ENCODE measurements around the gene GBF1. TPM values are rescaled to one million over a fixed set of nuclear protein-coding genes. Genes with fewer than 3 reads are reported as not detected.

Gene GBF1
- polyA plus RNA-seq, 1 experiment, result 31.9 TPM

DNA sequence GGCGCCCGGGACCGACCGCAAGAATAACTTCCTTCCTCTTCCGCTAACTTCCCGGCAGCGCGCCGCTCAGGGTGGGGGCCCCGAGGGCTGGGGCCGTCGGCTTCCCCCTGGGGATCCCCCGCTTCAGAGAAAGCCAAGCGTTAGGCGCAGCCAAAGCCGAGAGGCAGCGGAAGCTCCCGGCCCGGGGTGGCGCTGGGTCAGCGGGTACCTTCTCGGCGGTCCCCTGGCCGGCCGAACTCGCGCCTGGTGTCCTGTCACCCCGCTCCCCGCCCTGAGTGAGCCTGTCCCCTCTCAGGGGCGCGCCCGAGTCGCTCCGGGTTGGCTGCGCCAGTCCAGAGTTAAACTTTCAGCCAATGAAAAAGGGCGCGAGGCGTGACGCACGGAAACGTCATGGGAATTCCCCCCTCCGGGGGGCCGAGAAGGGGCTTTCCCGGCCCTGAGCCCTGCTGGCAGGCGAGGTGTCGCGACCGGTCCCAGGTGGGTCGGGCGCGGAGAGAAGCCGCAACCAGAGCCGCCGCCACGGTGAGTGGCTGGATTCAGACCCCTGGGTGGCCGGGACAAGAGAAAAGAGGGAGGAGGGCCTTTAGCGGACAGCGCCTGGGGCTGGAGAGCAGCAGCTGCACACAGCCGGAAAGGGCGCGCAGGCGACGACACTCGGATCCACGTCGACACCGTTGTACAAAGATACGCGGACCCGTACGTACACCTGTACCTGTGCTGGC, 148.9 kb downstream of the GBF1 start:
- Histone ChIP-seq H3K27me3 (ENCODE audit: control insufficient read depth, insufficient read depth, low read length) (peaks cover 3% of the 10 kb centered on the region), H3K9me3 (ENCODE audit: control insufficient read depth, insufficient read depth, low read length) (no peaks in the 10 kb centered on the region; the same call in 1 of the 2 replicates), H3K4me3 (ENCODE audit: low read depth, low read length) (peak overlapping the region; percentile 82), H3K27ac (ENCODE audit: low read depth, low read length) (peak overlapping the region; percentile 99)
- DNase-seq (ENCODE audit: low read depth, low spot score), result peak; percentile 82
- CTCF ChIA-PET, result interaction anchor here (0.6 to 3.3 kb wide), 27 partner anchors 8 to 234 kb away, joined by 3 to 28 read pairs (median 5); partner anchors contain the start of genes ELOVL3 and FBXL15
- TF ChIP-seq, protein P1, sequence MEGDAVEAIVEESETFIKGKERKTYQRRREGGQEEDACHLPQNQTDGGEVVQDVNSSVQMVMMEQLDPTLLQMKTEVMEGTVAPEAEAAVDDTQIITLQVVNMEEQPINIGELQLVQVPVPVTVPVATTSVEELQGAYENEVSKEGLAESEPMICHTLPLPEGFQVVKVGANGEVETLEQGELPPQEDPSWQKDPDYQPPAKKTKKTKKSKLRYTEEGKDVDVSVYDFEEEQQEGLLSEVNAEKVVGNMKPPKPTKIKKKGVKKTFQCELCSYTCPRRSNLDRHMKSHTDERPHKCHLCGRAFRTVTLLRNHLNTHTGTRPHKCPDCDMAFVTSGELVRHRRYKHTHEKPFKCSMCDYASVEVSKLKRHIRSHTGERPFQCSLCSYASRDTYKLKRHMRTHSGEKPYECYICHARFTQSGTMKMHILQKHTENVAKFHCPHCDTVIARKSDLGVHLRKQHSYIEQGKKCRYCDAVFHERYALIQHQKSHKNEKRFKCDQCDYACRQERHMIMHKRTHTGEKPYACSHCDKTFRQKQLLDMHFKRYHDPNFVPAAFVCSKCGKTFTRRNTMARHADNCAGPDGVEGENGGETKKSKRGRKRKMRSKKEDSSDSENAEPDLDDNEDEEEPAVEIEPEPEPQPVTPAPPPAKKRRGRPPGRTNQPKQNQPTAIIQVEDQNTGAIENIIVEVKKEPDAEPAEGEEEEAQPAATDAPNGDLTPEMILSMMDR (IDR thresholded peaks at IDR 0.05; ENCODE audit: low read depth, low read length), result no peak
- POLR2A ChIA-PET, result interaction anchor here (0.7 to 1.0 kb wide), 2 partner anchors 82 to 164 kb away, joined by 3 read pairs; no protein-coding TSS in a partner anchor

DNA sequence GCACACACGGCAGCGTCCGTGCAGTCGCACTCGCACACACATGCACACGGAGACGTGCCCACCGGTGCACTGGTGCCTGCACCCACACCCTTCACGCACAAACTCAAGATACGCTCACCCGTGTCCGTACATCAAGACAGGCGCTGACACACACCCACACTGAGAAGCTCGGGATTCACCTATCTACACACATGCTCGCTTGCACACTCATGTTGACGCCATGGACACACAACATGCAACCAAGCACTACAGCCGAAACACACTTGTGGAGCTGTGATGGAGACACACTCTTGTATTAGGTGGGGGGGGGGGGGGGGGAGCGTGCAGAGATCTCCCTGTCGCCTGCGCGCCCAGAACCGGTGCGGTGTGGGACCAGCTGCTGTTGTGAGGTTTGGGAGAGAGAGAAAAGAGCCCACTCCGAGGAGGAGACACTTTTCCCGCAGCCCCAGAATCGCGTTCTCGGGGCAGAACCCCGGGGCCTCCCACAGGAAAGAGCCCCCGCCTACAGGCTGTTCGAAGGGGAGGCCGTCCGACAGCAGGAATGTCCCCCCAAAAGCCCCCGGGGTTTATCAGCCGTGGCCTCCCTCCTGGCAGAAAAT, 149.6 kb downstream of the GBF1 start:
- no peak for DNase-seq (ENCODE audit: low read depth, low spot score)
- H3K27me3 ChIP-seq (ENCODE audit: control insufficient read depth, insufficient read depth, low read length), result peaks cover 3% of the 10 kb centered on the region
- TF ChIP-seq, protein P1 (IDR thresholded peaks at IDR 0.05; ENCODE audit: low read depth, low read length), result no peak
- CTCF ChIA-PET, result interaction anchor here (0.6 to 3.3 kb wide), 5 partner anchors 9 to 272 kb away, joined by 3 to 15 read pairs (median 4); no protein-coding TSS in a partner anchor
- peak overlapping the region; percentile 82 for H3K4me3 ChIP-seq (ENCODE audit: low read depth, low read length)
- H3K9me3 ChIP-seq (ENCODE audit: control insufficient read depth, insufficient read depth, low read length), result no peaks in the 10 kb centered on the region; the same call in 1 of the 2 replicates
- POLR2A ChIA-PET, result interaction anchor here (1.7 kb wide), 1 partner anchor 9 kb away, joined by 4 read pairs; no protein-coding TSS in a partner anchor
- peak overlapping the region; percentile 99 for H3K27ac ChIP-seq (ENCODE audit: low read depth, low read length)

DNA sequence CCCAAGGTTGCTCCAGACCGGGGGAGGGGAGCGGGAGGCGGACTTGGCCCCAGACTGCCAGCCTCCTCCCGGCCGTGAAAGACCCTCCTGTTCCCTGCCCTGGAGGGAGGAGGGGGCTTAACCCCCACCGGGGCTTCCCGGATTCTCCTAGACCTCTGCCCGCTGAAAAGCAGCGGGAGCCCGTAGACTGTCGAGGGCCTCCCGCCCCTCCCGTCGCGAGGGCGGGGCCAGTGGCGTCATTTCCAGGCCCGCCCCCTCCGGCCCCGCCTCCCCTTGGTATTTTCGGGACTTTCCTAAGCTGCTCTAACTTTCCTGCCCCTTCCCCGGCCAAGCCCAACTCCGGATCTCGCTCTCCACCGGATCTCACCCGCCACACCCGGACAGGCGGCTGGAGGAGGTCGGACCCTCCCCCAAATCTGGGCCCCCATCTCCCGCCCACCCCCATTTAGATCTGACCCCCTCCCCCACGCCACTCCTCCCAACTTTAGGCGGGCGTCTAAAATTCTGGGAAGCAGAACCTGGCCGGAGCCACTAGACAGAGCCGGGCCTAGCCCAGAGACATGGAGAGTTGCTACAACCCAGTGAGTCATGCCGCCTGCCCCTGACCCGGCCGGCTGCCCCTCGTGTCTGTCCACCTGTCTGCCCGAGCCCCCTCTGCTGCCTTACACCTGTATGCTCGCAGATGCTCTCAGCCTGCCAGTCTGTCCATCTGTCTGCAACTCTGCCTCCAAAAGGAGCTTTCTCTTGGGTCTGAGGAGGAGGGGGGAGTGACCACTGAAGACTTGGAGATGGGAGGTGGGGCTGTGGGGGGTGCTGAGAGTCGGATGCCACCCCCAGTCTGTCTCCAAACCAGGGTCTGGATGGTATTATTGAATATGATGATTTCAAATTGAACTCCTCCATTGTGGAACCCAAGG, 150.3 kb downstream of the GBF1 start, which contains the start of gene NFKB2:
Gene NFKB2 (plus strand): TSS at position 306 of the 917 bp plus-strand sequence. CDS start 255 bp downstream, at position 561.
- TF ChIP-seq, protein P1 (IDR thresholded peaks at IDR 0.05; ENCODE audit: low read depth, low read length), result no peak
- Histone ChIP-seq H3K9me3 (ENCODE audit: control insufficient read depth, insufficient read depth, low read length) (no peaks in the 10 kb centered on the region; the same call in 1 of the 2 replicates), H3K4me3 (ENCODE audit: low read depth, low read length) (peak within 1 kb of the TSS; percentile 82), H3K27me3 (ENCODE audit: control insufficient read depth, insufficient read depth, low read length) (no peaks in the 10 kb centered on the region), H3K27ac (ENCODE audit: low read depth, low read length) (peak within 1 kb of the TSS; percentile 99)
- ChIA-PET POLR2A (interaction anchor here (1.1 to 1.7 kb wide), 2 partner anchors 10 to 11 kb away, joined by 3 to 4 read pairs; no protein-coding TSS in a partner anchor), CTCF (interaction anchor here (0.6 to 3.3 kb wide), 7 partner anchors 8 to 272 kb away, joined by 3 to 15 read pairs (median 3); no protein-coding TSS in a partner anchor)
- DNase-seq (ENCODE audit: low read depth, low spot score), result peak; percentile 61

DNA sequence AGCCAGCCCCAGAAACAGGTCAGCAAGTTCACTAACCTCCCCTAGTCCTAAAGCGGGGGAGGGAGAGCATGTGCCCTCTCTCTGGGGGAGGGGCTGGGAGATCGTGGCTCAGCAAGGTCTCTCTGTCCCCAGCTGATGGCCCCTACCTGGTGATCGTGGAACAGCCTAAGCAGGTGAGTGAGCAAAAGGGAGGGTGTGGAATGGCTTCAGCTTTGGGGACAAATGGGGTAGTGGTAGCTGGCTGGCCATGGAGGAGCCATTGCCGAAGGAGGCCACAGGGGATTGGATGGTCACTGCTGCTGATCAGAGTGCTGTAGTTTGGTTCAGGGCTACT, 151.0 kb downstream of the GBF1 start:
- POLR2A ChIA-PET, result interaction anchor here (1.1 to 1.7 kb wide), 2 partner anchors 11 kb away, joined by 3 to 4 read pairs; no protein-coding TSS in a partner anchor

More for the DNA sequence above, 151.0 kb downstream of the GBF1 start:
- H3K27me3 ChIP-seq (ENCODE audit: control insufficient read depth, insufficient read depth, low read length), result no peaks in the 10 kb centered on the region
- H3K4me3 ChIP-seq (ENCODE audit: low read depth, low read length), result peak overlapping the region; percentile 82
- CTCF ChIA-PET, result interaction anchor here (0.8 kb wide), 1 partner anchor 8 kb away, joined by 3 read pairs; no protein-coding TSS in a partner anchor
- TF ChIP-seq, protein P1 (IDR thresholded peaks at IDR 0.05; ENCODE audit: low read depth, low read length), result no peak
- H3K9me3 ChIP-seq (ENCODE audit: control insufficient read depth, insufficient read depth, low read length), result no peaks in the 10 kb centered on the region; the same call in 1 of the 2 replicates
- no peak overlapping the region for H3K27ac ChIP-seq (ENCODE audit: low read depth, low read length)
- DNase-seq (ENCODE audit: low read depth, low spot score), result no peak
